Peyer's patch (tissue), 4 donors: ENCODE data around the gene ANGPTL2.

Experiments used
- POLR2A ChIP-seq, 2 donors: fragments of 450-650 bp; IDR thresholded peaks; one replicate each; pipeline ENCODE4 v1.5.1; 2017; ENCODE audit warnings: antibody characterized with exemption in 2 of 2, mild to moderate bottlenecking in 2 of 2, moderate library complexity in 2 of 2
- TF ChIP-seq, protein P1 (sequence below), 6 experiments: fragments of 450-650 bp in 4 of 6; fragments of 200-600 bp in 2 of 6; sonication (generic) in 1 of 6; IDR thresholded peaks; one replicate each; pipeline ENCODE4 v1.5.1; 2017 to 2019; ENCODE audit warnings: antibody characterized with exemption in 6 of 6, mild to moderate bottlenecking in 3 of 6, moderate library complexity in 1 of 6

DNA sequence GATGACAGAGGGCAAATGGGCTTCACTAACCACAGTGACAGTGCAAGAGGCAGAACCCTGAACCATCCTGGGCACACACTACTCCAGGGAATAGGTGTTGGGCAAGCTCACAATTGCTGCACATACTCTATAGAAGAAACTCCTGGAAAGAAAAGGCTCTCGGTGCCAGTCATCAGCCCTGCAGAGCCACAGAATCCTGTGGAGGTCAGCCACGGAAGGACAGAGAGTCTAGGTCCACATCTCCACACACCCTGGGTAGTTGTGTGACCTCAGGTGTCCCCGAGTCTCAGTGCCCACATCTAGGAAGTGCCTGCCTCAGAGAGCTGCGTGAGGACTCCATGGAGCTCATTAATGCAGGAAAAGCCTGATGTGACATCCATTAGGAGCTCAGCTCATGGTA is 16.0 kb upstream of the ANGPTL2 start:
- TF ChIP-seq, protein P1, sequence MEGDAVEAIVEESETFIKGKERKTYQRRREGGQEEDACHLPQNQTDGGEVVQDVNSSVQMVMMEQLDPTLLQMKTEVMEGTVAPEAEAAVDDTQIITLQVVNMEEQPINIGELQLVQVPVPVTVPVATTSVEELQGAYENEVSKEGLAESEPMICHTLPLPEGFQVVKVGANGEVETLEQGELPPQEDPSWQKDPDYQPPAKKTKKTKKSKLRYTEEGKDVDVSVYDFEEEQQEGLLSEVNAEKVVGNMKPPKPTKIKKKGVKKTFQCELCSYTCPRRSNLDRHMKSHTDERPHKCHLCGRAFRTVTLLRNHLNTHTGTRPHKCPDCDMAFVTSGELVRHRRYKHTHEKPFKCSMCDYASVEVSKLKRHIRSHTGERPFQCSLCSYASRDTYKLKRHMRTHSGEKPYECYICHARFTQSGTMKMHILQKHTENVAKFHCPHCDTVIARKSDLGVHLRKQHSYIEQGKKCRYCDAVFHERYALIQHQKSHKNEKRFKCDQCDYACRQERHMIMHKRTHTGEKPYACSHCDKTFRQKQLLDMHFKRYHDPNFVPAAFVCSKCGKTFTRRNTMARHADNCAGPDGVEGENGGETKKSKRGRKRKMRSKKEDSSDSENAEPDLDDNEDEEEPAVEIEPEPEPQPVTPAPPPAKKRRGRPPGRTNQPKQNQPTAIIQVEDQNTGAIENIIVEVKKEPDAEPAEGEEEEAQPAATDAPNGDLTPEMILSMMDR (IDR thresholded peaks at IDR 0.05) = no peak
- no peak for TF ChIP-seq POLR2A (IDR thresholded peaks at IDR 0.05)
